Esophagus muscularis mucosa (tissue), 4 donors: ENCODE measurements around the gene ZSWIM6.

ENCODE experiments used
- CTCF ChIP-seq, 3 experiments: fragments of 200-600 bp in 2 of 3; fragments of 450-650 bp in 1 of 3; sonication (generic) in 2 of 3; IDR thresholded peaks; one replicate each; pipeline ENCODE4 v1.5.1; 2017 to 2019; ENCODE audit warnings: antibody characterized with exemption in 3 of 3, mild to moderate bottlenecking in 2 of 3, moderate library complexity in 1 of 3
- EP300 ChIP-seq: sonication (generic); formaldehyde crosslinking; IDR thresholded peaks from one replicate; pipeline ENCODE4 v1.6.1; 2017; ENCODE audit warnings: antibody characterized with exemption
- POLR2A ChIP-seq: fragments of 450-650 bp; IDR thresholded peaks from one replicate; pipeline ENCODE4 v1.6.1; 2017; ENCODE audit warnings: antibody characterized with exemption, moderate library complexity, mild to moderate bottlenecking, low read depth
- POLR2AphosphoS5 ChIP-seq, 2 donors: sonication (generic); formaldehyde crosslinking; IDR thresholded peaks; one replicate each; pipeline ENCODE4 v1.6.1; 2017; ENCODE audit warnings: antibody characterized with exemption in 2 of 2

- TF ChIP-seq POLR2AphosphoS5 (IDR thresholded peaks at IDR 0.05) (no peak), POLR2A (no peak), CTCF (IDR thresholded peaks at IDR 0.05) (no peak), EP300 (no peak)
Observed at GRCh38 chr5:61299261-61299681, 32.8 kb upstream of the ZSWIM6 start.
